GM23338 (cell line): ENCODE results near the gene DHRS12.

ENCODE experiments used
- CREB1 ChIP-seq: fragments of 250-450 bp; sonication (Bioruptor Pico); IDR thresholded peaks from 2 replicates; pipeline ENCODE4 v1.5.0; 2020; ENCODE audit warnings: low read depth, mild to moderate bottlenecking, moderate library complexity
- CTCF ChIP-seq, 2 experiments: fragments of 200-600 bp in 1 of 2; sonication (generic) in 1 of 2; conservative IDR thresholded peaks; 2 replicates each; pipeline versions ENCODE4 v1.5.1 to v1.6.1; 2016 to 2017; ENCODE audit warnings: antibody characterized with exemption in 2 of 2, low read depth in 2 of 2, mild to moderate bottlenecking in 2 of 2, moderate library complexity in 1 of 2
- ETS1 ChIP-seq: IDR thresholded peaks from 2 replicates; pipeline ENCODE4 v1.6.1; 2016; ENCODE audit warnings: antibody characterized with exemption
- EZH2 ChIP-seq: fragments of 200-600 bp; sonication (generic); IDR thresholded peaks from one replicate; pipeline ENCODE4 v1.8.0; 2017; ENCODE audit warnings: antibody characterized with exemption, mild to moderate bottlenecking, low read depth; ENCODE audit not compliant: unreplicated experiment
- EZH2phosphoT487 ChIP-seq: fragments of 200-600 bp; sonication (generic); IDR thresholded peaks from one replicate; pipeline ENCODE4 v1.8.1; 2018; ENCODE audit warnings: antibody characterized with exemption; ENCODE audit not compliant: unreplicated experiment
- JUNB ChIP-seq: IDR thresholded peaks from one replicate; pipeline ENCODE4 v1.6.1; 2016; ENCODE audit warnings: antibody characterized with exemption; ENCODE audit not compliant: unreplicated experiment
- NANOG ChIP-seq: IDR thresholded peaks from 2 replicates; pipeline ENCODE4 v1.6.1; 2016; ENCODE audit warnings: antibody characterized with exemption, borderline replicate concordance
- POLR2AphosphoS5 ChIP-seq: IDR thresholded peaks from 2 replicates; pipeline ENCODE4 v1.6.1; 2016; ENCODE audit warnings: antibody characterized with exemption, low read depth
- REST ChIP-seq: IDR thresholded peaks from one replicate; pipeline ENCODE4 v1.6.1; 2018; ENCODE audit warnings: antibody characterized with exemption; ENCODE audit not compliant: unreplicated experiment
- STAT1 ChIP-seq: IDR thresholded peaks from one replicate; pipeline ENCODE4 v1.6.1; 2016; ENCODE audit warnings: antibody characterized with exemption; ENCODE audit not compliant: unreplicated experiment
- ZNF331 ChIP-seq: fragments of 250-450 bp; sonication (Bioruptor Pico); IDR thresholded peaks from 2 replicates; pipeline ENCODE4 v1.5.0; 2020; ENCODE audit warnings: low read depth, mild to moderate bottlenecking, moderate library complexity
- ZNF462 ChIP-seq: fragments of 250-450 bp; sonication (Bioruptor Pico); IDR thresholded peaks from 2 replicates; pipeline ENCODE4 v1.5.0; 2020; ENCODE audit warnings: mild to moderate bottlenecking, moderate library complexity

- no peak for TF ChIP-seq CTCF (conservative IDR thresholded peaks at IDR 0.05; ENCODE audit: low read depth in 2 of 2)
- no peak for TF ChIP-seq POLR2AphosphoS5
- no peak for TF ChIP-seq EZH2
- no peak for TF ChIP-seq REST
- no peak for TF ChIP-seq EZH2phosphoT487
- TF ChIP-seq STAT1: no peak
- TF ChIP-seq CREB1: no peak
- no peak for TF ChIP-seq JUNB
- no peak for TF ChIP-seq ETS1
- no peak for TF ChIP-seq ZNF462 (CRISPR knock-in tag)
- TF ChIP-seq NANOG: no peak
- TF ChIP-seq ZNF331: no peak
These were observed 21.8 kb upstream of the DHRS12 start for GRCh38 chr13:51825681-51826254.
